Stimulated activated effector memory CD8-positive, alpha-beta T cell treated with anti-CD3 and anti-CD28 coated beads, Interleukin-12 subunit alpha, Interleukin-12 subunit beta, amount 100 ng/mL, for 72 hours (primary cell): ENCODE measurements around the gene UBP1.
"Not testable (repeated sequence)": the region's sequence is repeated elsewhere in the genome, so short reads cannot be mapped to it uniquely, and the experiment has no call there.

Source experiments
- ATAC-seq: fragments of 150-1000 bp; cut with Tn5 transposase; 2 replicates; pipeline ENCODE4 v1.10.0; 2021
- DNase-seq, 2 donors: peaks; one replicate each; pipeline ENCODE4 v3.0.0; 2021 to 2022; ENCODE audit warnings: low spot score in 2 of 2
- H3K27ac Mint-ChIP-seq: one replicate; pipeline ENCODE4 v1.8.0; 2022; ENCODE audit warnings: mild to moderate bottlenecking, mixed read lengths
- H3K36me3 Mint-ChIP-seq: one replicate; pipeline ENCODE4 v1.8.0; 2022; ENCODE audit warnings: mild to moderate bottlenecking, mixed read lengths
- H3K4me1 Mint-ChIP-seq: one replicate; pipeline ENCODE4 v1.8.0; 2022; ENCODE audit warnings: mixed read lengths
- H3K4me3 Mint-ChIP-seq: one replicate; pipeline ENCODE4 v1.8.0; 2022; ENCODE audit warnings: mild to moderate bottlenecking, mixed read lengths
- H3K9me3 Mint-ChIP-seq: one replicate; pipeline ENCODE4 v1.8.0; 2022; ENCODE audit warnings: mixed read lengths

UBP1 gene

DNA sequence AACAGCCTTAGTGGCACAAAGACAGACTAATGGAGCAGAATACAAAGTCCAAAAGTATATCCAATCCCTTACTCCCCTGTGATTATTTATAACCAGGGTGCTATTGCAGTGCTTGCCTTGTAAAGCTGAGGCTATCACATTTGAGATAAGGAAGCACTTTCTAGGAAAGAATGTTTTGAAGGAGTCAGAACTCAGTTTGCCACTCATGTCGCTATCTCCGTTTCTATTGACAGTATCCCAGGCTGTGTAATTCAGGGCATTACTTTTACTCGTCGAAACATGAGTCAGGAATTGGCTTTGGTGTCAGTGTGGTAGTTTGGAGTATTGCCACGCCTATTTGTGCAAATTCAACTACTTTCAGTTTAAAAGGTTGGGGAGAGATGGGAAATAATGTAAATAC, 84.6 kb downstream of the UBP1 start:
- Mint-ChIP-seq H3K4me3 (no peak overlapping the region), H3K4me1 (no peaks in the 10 kb centered on the region), H3K27ac (no peak overlapping the region), H3K9me3 (no peaks in the 10 kb centered on the region), H3K36me3 (no peaks in the 10 kb centered on the region)
- no peak for DNase-seq
- no peak for ATAC-seq

GRCh38 chr3:33339758-33340157, 100.4 kb downstream of the UBP1 start:
- H3K9me3 Mint-ChIP-seq: no peaks in the 10 kb centered on the region
- no peaks in the 10 kb centered on the region for H3K36me3 Mint-ChIP-seq
- DNase-seq: no peak
- no peak for ATAC-seq
- H3K4me3 Mint-ChIP-seq: no peak overlapping the region
- no peak overlapping the region for H3K27ac Mint-ChIP-seq
- no peaks in the 10 kb centered on the region for H3K4me1 Mint-ChIP-seq

- H3K36me3 Mint-ChIP-seq, ATAC-seq: not testable (repeated sequence)
Observed at GRCh38 chr3:33338936-33339465, 101.2 kb downstream of the UBP1 start.

More at GRCh38 chr3:33338936-33339465, 101.2 kb downstream of the UBP1 start:
- not testable (repeated sequence) for DNase-seq, H3K4me3 Mint-ChIP-seq, H3K4me1 Mint-ChIP-seq, H3K27ac Mint-ChIP-seq, H3K9me3 Mint-ChIP-seq
